OCI-LY1 (cell line): ENCODE data around the gene VTA1.

ENCODE experiments used
- H2AFZ ChIP-seq: fragments of 200-600 bp; sonication (generic), shearing (Covaris generic); 2 replicates; pipeline ENCODE4 v1.6.0; 2014; ENCODE audit warnings: antibody characterized with exemption, mild to moderate bottlenecking, low read length
- H3F3A ChIP-seq: fragments of 200-600 bp; sonication (generic), shearing (Covaris generic); 2 replicates; pipeline ENCODE4 v1.6.0; 2014; ENCODE audit warnings: mild to moderate bottlenecking, antibody characterized with exemption, low read length, moderate library complexity; ENCODE audit not compliant: insufficient read depth
- H3K27ac ChIP-seq: fragments of 200-600 bp; sonication (generic); 2 replicates; pipeline ENCODE4 v1.5.1; 2014; ENCODE audit warnings: low read length, mixed run types, mild to moderate bottlenecking, low read depth; ENCODE audit not compliant: poor library complexity, severe bottlenecking
- H3K27me3 ChIP-seq: fragments of 200-600 bp; sonication (generic); 2 replicates; pipeline ENCODE4 v1.6.0; 2014; ENCODE audit warnings: antibody characterized with exemption, mild to moderate bottlenecking, low read length, moderate library complexity; ENCODE audit not compliant: insufficient read depth
- H3K36me3 ChIP-seq: fragments of 200-600 bp; sonication (generic); 2 replicates; pipeline ENCODE4 v1.6.1; 2014; ENCODE audit warnings: mild to moderate bottlenecking, antibody characterized with exemption, low read length, moderate library complexity, mixed read lengths; ENCODE audit not compliant: insufficient read depth
- H3K4me1 ChIP-seq: fragments of 200-600 bp; sonication (generic); 2 replicates; pipeline ENCODE4 v1.5.1; 2014; ENCODE audit warnings: mild to moderate bottlenecking, low read length, moderate library complexity; ENCODE audit not compliant: insufficient read depth, severe bottlenecking
- H3K4me2 ChIP-seq: fragments of 200-600 bp; sonication (generic), shearing (Covaris generic); 2 replicates; pipeline ENCODE4 v1.6.1; 2014; ENCODE audit warnings: low read length
- H3K4me3 ChIP-seq: fragments of 200-600 bp; sonication (generic); 2 replicates; pipeline ENCODE4 v1.5.1; 2014; ENCODE audit warnings: low read length, low read depth, mild to moderate bottlenecking, mixed read lengths; ENCODE audit not compliant: poor library complexity, severe bottlenecking
- H3K79me2 ChIP-seq: fragments of 200-600 bp; shearing (Covaris generic); 2 replicates; pipeline ENCODE4 v1.6.1; 2016; ENCODE audit warnings: mixed run types, low read length, mixed read lengths; ENCODE audit not compliant: insufficient read depth
- H3K9ac ChIP-seq: fragments of 200-600 bp; sonication (generic), shearing (Covaris generic); 2 replicates; pipeline ENCODE4 v1.6.1; 2014; ENCODE audit warnings: mild to moderate bottlenecking, low read length, mixed read lengths
- H3K9me2 ChIP-seq: fragments of 200-600 bp; sonication (generic), shearing (Covaris generic); 2 replicates; pipeline ENCODE4 v1.6.1; 2014; ENCODE audit warnings: low read depth, mild to moderate bottlenecking, low read length, mixed read lengths
- H3K9me3 ChIP-seq: fragments of 200-600 bp; shearing (Covaris generic); 2 replicates; pipeline ENCODE4 v1.6.1; 2014; ENCODE audit warnings: low read length, mixed read lengths
- H4K20me1 ChIP-seq: fragments of 200-600 bp; sonication (generic), shearing (Covaris generic); 2 replicates; pipeline ENCODE4 v1.6.0; 2016; ENCODE audit warnings: mild to moderate bottlenecking, low read length; ENCODE audit not compliant: insufficient read depth
- CTCF ChIP-seq: fragments of 200-600 bp; sonication (generic), shearing (Covaris generic); IDR thresholded peaks from 2 replicates; pipeline ENCODE4 v1.5.1; 2017; ENCODE audit warnings: mild to moderate bottlenecking, antibody characterized with exemption, low read length, moderate library complexity, mixed read lengths
- EZH2 ChIP-seq: fragments of 200-600 bp; sonication (generic), shearing (Covaris generic); IDR thresholded peaks from 2 replicates; pipeline ENCODE4 v1.8.0; 2017; ENCODE audit warnings: borderline replicate concordance, mixed run types, mild to moderate bottlenecking, antibody characterized with exemption, low read length, moderate library complexity, mixed read lengths

Gene VTA1

DNA sequence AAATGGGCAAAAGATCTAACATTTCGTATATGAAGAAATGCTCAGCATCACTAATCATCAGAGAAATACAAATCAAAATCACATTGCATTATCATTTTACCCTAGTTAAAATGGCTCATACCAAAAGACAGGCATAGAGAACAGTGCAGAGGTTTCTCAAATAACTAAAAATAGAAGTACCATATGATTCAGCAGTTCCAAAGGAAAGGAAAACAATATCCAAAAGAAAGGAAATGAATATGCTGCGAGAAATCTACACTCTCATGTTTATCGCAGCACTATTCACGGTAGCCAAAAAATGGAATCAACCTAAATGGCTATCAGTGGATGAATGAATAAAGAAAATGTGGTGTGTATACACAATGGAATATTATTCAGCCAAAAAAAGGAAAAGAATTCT, 63.5 kb downstream of the VTA1 start:
- no peaks in the 10 kb centered on the region for H3K79me2 ChIP-seq
- no peak overlapping the region for H3K4me3 ChIP-seq
- H3K4me1 ChIP-seq, result no peaks in the 10 kb centered on the region
- H3F3A ChIP-seq, result no peaks in the 10 kb centered on the region
- peaks cover 60% of the 10 kb centered on the region for H3K36me3 ChIP-seq
- H3K9ac ChIP-seq, result no peak overlapping the region
- no peaks in the 10 kb centered on the region for H3K27me3 ChIP-seq
- H3K4me2 ChIP-seq, result no peak overlapping the region
- TF ChIP-seq CTCF (no peak), EZH2 (no peak)
- H3K27ac ChIP-seq, result no peak overlapping the region
- no peaks in the 10 kb centered on the region for H3K9me2 ChIP-seq
- H4K20me1 ChIP-seq, result no peaks in the 10 kb centered on the region
- peaks cover 12% of the 10 kb centered on the region; the same call in 1 of the 2 replicates for H3K9me3 ChIP-seq
- no peak overlapping the region for H2AFZ ChIP-seq

- Histone ChIP-seq H3F3A (no peaks in the 10 kb centered on the region), H3K9me3 (peaks cover 12% of the 10 kb centered on the region; the same call in 1 of the 2 replicates), H2AFZ (no peak overlapping the region), H3K9me2 (no peaks in the 10 kb centered on the region), H3K4me1 (no peaks in the 10 kb centered on the region), H4K20me1 (no peaks in the 10 kb centered on the region), H3K4me3 (no peak overlapping the region), H3K27me3 (no peaks in the 10 kb centered on the region), H3K27ac (no peak overlapping the region), H3K36me3 (peaks cover 52% of the 10 kb centered on the region), H3K9ac (no peak overlapping the region), H3K4me2 (no peak overlapping the region), H3K79me2 (no peaks in the 10 kb centered on the region)
- no peak for TF ChIP-seq CTCF
- TF ChIP-seq EZH2, result no peak
Measured at GRCh38 chr6:142213402-142213801, 66.3 kb downstream of the VTA1 start.

- H3K4me1 ChIP-seq, result no peaks in the 10 kb centered on the region
- no peak overlapping the region for H3K4me3 ChIP-seq
- no peaks in the 10 kb centered on the region for H3F3A ChIP-seq
- no peaks in the 10 kb centered on the region for H3K79me2 ChIP-seq
- TF ChIP-seq CTCF (no peak), EZH2 (no peak)
- no peaks in the 10 kb centered on the region for H4K20me1 ChIP-seq
- peaks cover 24% of the 10 kb centered on the region for H3K36me3 ChIP-seq
- no peaks in the 10 kb centered on the region for H3K9me3 ChIP-seq
- H3K27ac ChIP-seq, result no peak overlapping the region
- no peak overlapping the region for H2AFZ ChIP-seq
- H3K27me3 ChIP-seq, result no peaks in the 10 kb centered on the region
- no peaks in the 10 kb centered on the region for H3K9me2 ChIP-seq
- H3K9ac ChIP-seq, result no peak overlapping the region
- no peak overlapping the region for H3K4me2 ChIP-seq
Measured at GRCh38 chr6:142218446-142218845, 71.4 kb downstream of the VTA1 start.
